Endothelial cell of umbilical vein (primary cell): Measurements from ENCODE around the gene NUDT3. TPM values are rescaled to one million over a fixed set of nuclear protein-coding genes. Genes with fewer than 3 reads are reported as not detected.
A peak's percentile ranks its signal among the peaks of the same experiment; 100 is the strongest.

Experiments
- BruUV-seq: library from RNA; stranded (reverse); fragments of 400-500 nt; replicated peaks from 2 replicates; lab custom pipeline; 2021; lab: Mats Ljungman, UMichigan
- CTCF ChIA-PET: fragments of 300-600, 350-600 bp; sonication (Branson Sonifier 250); formaldehyde crosslinking; loops from one replicate; lab custom pipeline; 2021; ENCODE audit warnings: antibody characterized with exemption, inconsistent platforms; lab: Charles Lee
- POLR2A ChIA-PET: fragments of 300-600, 350-600 bp; sonication (Branson Sonifier 250); formaldehyde crosslinking; loops from one replicate; lab custom pipeline; 2021; ENCODE audit warnings: antibody characterized with exemption, inconsistent platforms; lab: Charles Lee
- DNase-seq: peaks from one replicate; pipeline ENCODE4 v3.0.0-alpha.2; 2011; ENCODE audit warnings: low read depth, low spot score
- FAIRE-seq: peaks from 2 replicates; lab custom pipeline; 2011; peaks lifted over from hg19 to GRCh38; lab: Jason Lieb, UNC
- H2AFZ ChIP-seq: 2 replicates; pipeline ENCODE4 v1.6.0; 2012; ENCODE audit warnings: low read depth, low read length, control low read depth, inconsistent platforms
- H3K27ac ChIP-seq: 2 replicates; pipeline ENCODE4 v1.5.1; 2011; ENCODE audit warnings: low read depth, mild to moderate bottlenecking, control low read depth, low read length, moderate library complexity; ENCODE audit not compliant: insufficient read depth
- H3K27me3 ChIP-seq, 2 experiments: 2 replicates each; pipeline versions ENCODE4 v1.6.0 to v1.6.1; 2011; ENCODE audit warnings: low read length in 2 of 2, mixed read lengths in 1 of 2; ENCODE audit not compliant: control insufficient read depth in 2 of 2, insufficient read depth in 2 of 2
- H3K36me3 ChIP-seq, 2 experiments: 2 replicates in 1 of 2; 3 replicates in 1 of 2; pipeline ENCODE4 v1.5.1; 2011; ENCODE audit warnings: low read length in 2 of 2, mild to moderate bottlenecking in 1 of 2, moderate library complexity in 1 of 2; ENCODE audit not compliant: control insufficient read depth in 2 of 2, insufficient read depth in 2 of 2; ENCODE audit errors: extremely low read depth in 1 of 2
- H3K4me1 ChIP-seq: 3 replicates; pipeline ENCODE4 v1.5.1; 2011; ENCODE audit warnings: mild to moderate bottlenecking, low read length; ENCODE audit not compliant: control insufficient read depth, insufficient read depth; ENCODE audit errors: extremely low read depth
- H3K4me2 ChIP-seq: 2 replicates; pipeline ENCODE4 v1.6.1; 2011; ENCODE audit warnings: low read length, control low read depth, mixed read lengths; ENCODE audit not compliant: insufficient read depth
- H3K4me3 ChIP-seq, 3 experiments: fragments of 200-600 bp in 1 of 3; sonication (generic), shearing (Covaris generic) in 1 of 3; replicated peaks in 1 of 3; 2 replicates each; pipeline ENCODE4 v1.5.1; 2011 to 2016; ENCODE audit warnings: control low read depth in 3 of 3, low read length in 3 of 3, mild to moderate bottlenecking in 2 of 3, inconsistent platforms in 1 of 3, low read depth in 1 of 3, moderate library complexity in 1 of 3; ENCODE audit not compliant: insufficient read depth in 1 of 3
- H3K79me2 ChIP-seq: 2 replicates; pipeline ENCODE4 v1.6.0; 2012; ENCODE audit warnings: low read length, inconsistent platforms; ENCODE audit not compliant: control insufficient read depth, insufficient read depth
- H3K9ac ChIP-seq: replicated peaks from 2 replicates; pipeline ENCODE3; 2011; ENCODE audit warnings: low read length, control low read depth; ENCODE audit not compliant: insufficient read depth; ENCODE audit errors: extremely low read depth
- H3K9me1 ChIP-seq: replicated peaks from 3 replicates; pipeline ENCODE4 v1.6.0; 2011; ENCODE audit warnings: mild to moderate bottlenecking, low read length; ENCODE audit not compliant: control insufficient read depth, insufficient read depth; ENCODE audit errors: extremely low read depth
- H3K9me3 ChIP-seq: replicated peaks from 2 replicates; pipeline ENCODE4 v1.5.1; 2012; ENCODE audit warnings: low read length, inconsistent platforms; ENCODE audit not compliant: control insufficient read depth, insufficient read depth
- H4K20me1 ChIP-seq: replicated peaks from 2 replicates; pipeline ENCODE3; 2011; ENCODE audit warnings: mild to moderate bottlenecking, low read length; ENCODE audit not compliant: control insufficient read depth, insufficient read depth; ENCODE audit errors: extremely low read depth
- CTCF ChIP-seq, 2 donors: IDR thresholded peaks; 1 replicate in 1 of 2; 2 replicates in 1 of 2; pipeline ENCODE4 v1.5.1; 2011; ENCODE audit warnings: low read length in 2 of 2, mild to moderate bottlenecking in 2 of 2, moderate library complexity in 2 of 2, control low read depth in 1 of 2, inconsistent platforms in 1 of 2, low read depth in 1 of 2; ENCODE audit not compliant: insufficient read depth in 1 of 2; ENCODE audit errors: extremely low read depth in 1 of 2
- dilution Hi-C: fragments of 300-500 bp; cut with MboI; formaldehyde crosslinking; loops from one replicate; pipeline ENCODE4 v1.15.0; 2019; ENCODE audit warnings: low sequenced_read_pairs; ENCODE audit not compliant: extremely low pct_ligation_motif_present
- intact Hi-C: fragments of 100-400 bp; cut with micrococcal nuclease; formaldehyde crosslinking; loops from one replicate; pipeline ENCODE4 v1.10.0; 2022
- polyA plus RNA-seq, 4 experiments: library from polyadenylated mRNA; depleted of rRNA in 3 of 4; stranded (reverse) in 3 of 4; unstranded in 1 of 4; fragments of >200 nt; gene quantifications; 2 replicates each; pipeline versions ENCODE4 v1.2.1 to v1.2.3, GENCODE V29; 2011 to 2012; ENCODE audit warnings: missing spikeins in 1 of 4
- total RNA-seq: library from RNA; stranded (reverse); gene quantifications from 2 replicates; pipeline ENCODE4 v1.2.3, GENCODE V29; 2021
- TF ChIP-seq, protein P1 (sequence below): IDR thresholded peaks from 2 replicates; pipeline ENCODE4 v1.6.1; 2011; ENCODE audit not compliant: insufficient read depth, insufficient read length

Gene NUDT3
- total and polyA plus RNA-seq, 2 donors (not counting 3 experiments of a cell fraction or from before 2014, with no cell fraction given) = 11.9 to 30.9 TPM

DNA sequence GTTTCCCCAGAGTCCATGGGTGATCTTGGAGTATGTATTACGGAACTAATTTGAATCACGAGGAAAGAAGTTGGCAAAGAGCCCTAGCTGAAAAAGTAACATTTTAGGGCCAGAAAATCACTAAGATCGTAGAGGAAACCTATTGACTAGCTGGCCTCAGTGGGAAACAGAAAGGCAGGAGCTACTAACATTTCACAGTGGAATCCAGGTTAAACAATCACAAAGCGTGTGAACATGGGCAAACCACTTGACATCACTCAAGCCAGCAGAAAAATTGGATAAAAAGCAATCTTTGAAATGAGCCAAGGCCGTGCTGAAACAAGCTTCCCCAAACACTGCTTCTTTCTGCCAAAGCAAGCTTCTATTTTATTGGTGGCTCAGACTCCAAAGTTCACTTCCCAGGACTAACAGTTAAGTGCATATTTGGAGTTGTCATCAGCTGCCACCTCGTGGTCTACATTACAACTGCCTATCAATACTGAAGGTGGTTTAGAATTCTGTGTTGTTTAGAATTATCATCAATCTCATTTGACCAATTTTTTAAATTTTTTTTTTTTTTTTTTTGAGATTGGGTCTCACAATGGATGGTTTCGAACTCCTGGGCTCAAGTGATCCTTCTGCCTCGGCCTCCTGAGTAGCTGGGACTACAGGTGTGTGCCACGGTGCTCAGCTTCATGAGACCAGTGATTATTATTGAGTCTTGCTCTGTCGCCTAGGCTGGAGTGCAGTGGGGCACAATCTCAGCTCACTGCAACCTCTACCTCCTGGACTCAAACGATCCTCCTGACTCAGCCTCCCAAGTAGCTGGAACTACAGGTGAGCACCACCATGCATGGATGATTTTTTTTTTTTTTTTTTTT lies 22.8 kb upstream of the NUDT3 start:
- H3K27ac ChIP-seq = no peak overlapping the region
- no peaks in the 10 kb centered on the region for H3K9me1 ChIP-seq
- H3K4me2 ChIP-seq = no peak overlapping the region
- no peaks in the 10 kb centered on the region for H3K27me3 ChIP-seq
- FAIRE-seq = peak; percentile 77
- no peak overlapping the region for H2AFZ ChIP-seq
- POLR2A ChIA-PET = interaction anchor here (0.5 to 2.9 kb wide), 12 partner anchors 10 to 981 kb away, joined by 3 to 22 read pairs (median 4); partner anchors contain the start of genes HMGA1 and SMIM29
- H3K4me1 ChIP-seq = no peaks in the 10 kb centered on the region
- no TSS peak for BruUV-seq
- CTCF ChIA-PET = interaction anchor here (0.6 to 8.4 kb wide), 71 partner anchors 9 to 844 kb away, joined by 3 to 278 read pairs (median 5); partner anchors contain the start of genes HMGA1, NUDT3, RPS10 and SMIM29
- dilution Hi-C loops (no loop called here), intact Hi-C loops (loop anchor here (1.0 to 2.0 kb wide), 4 partner anchors 22 to 251 kb away; partner anchors contain the start of genes NUDT3 and SMIM29)
- TF ChIP-seq, protein P1, sequence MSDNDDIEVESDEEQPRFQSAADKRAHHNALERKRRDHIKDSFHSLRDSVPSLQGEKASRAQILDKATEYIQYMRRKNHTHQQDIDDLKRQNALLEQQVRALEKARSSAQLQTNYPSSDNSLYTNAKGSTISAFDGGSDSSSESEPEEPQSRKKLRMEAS = no peak
- TF ChIP-seq CTCF (IDR thresholded peaks at IDR 0.05; ENCODE audit: extremely low read depth in 1 of 2, insufficient read depth in 1 of 2, low read depth in 1 of 2, low read length in 2 of 2) = peak; percentile 55 to 56
- peaks cover 21 to 23% of the 10 kb centered on the region in 2 experiments for H3K36me3 ChIP-seq
- H3K79me2 ChIP-seq = peaks cover 7% of the 10 kb centered on the region
- H4K20me1 ChIP-seq = no peaks in the 10 kb centered on the region
- no peaks in the 10 kb centered on the region for H3K9me3 ChIP-seq
- no peak overlapping the region for H3K9ac ChIP-seq
- DNase-seq = peak; percentile 77
- no peak overlapping the region for H3K4me3 ChIP-seq
